DMS 273 (cell line): ENCODE measurements around the gene LILRB3.
"Not testable (repeated sequence)": the region's sequence is repeated elsewhere in the genome, so short reads cannot be mapped to it uniquely, and the experiment has no call there.

Experiments
- DNase-seq: peaks from one replicate; lab custom pipeline; 2025; ENCODE audit not compliant: unreplicated experiment; lab: John Stamatoyannopoulos, UW

Gene LILRB3

GRCh38 chr19:54191011-54191810 is 31.6 kb downstream of the LILRB3 start, which contains the start of gene TSEN34:
Gene TSEN34, plus strand, starts transcription at chr19:54191308. Its CDS starts 57 bp downstream, at chr19:54191365.
- DNase-seq: peak; percentile 95

GRCh38 chr19:54190503-54191010 is 32.2 kb downstream of the LILRB3 start:
- peak; percentile 99 for DNase-seq

GRCh38 chr19:54189735-54190502 is 32.9 kb downstream of the LILRB3 start:
- peak; percentile 100 for DNase-seq

GRCh38 chr19:54189145-54189734 is 33.6 kb downstream of the LILRB3 start, which contains the start of gene MBOAT7:
Gene MBOAT7, minus strand, starts transcription at chr19:54189580. Its CDS starts 1,072 bp downstream, at chr19:54188508.
- DNase-seq: no peak

- DNase-seq: peak; percentile 40
These were observed 34.5 kb downstream of the LILRB3 start for GRCh38 chr19:54188215-54188871.

GRCh38 chr19:54186934-54187381 is 35.8 kb downstream of the LILRB3 start:
- no peak for DNase-seq

- DNase-seq: no peak
These were observed 36.5 kb downstream of the LILRB3 start for GRCh38 chr19:54186351-54186750.

GRCh38 chr19:54183431-54183830 is 39.4 kb downstream of the LILRB3 start:
- no peak for DNase-seq

- DNase-seq: not testable (repeated sequence)
These were observed 40.9 kb downstream of the LILRB3 start for GRCh38 chr19:54181894-54182293.

GRCh38 chr19:54180691-54181091 is 42.1 kb downstream of the LILRB3 start:
- DNase-seq: no peak

- DNase-seq: peak; percentile 78
These were observed 42.8 kb downstream of the LILRB3 start for GRCh38 chr19:54179921-54180461.

GRCh38 chr19:54179262-54179852 is 43.5 kb downstream of the LILRB3 start:
- no peak for DNase-seq

GRCh38 chr19:54178581-54179261 is 44.1 kb downstream of the LILRB3 start:
- DNase-seq: peak; percentile 55

- DNase-seq: peak; percentile 38
These were observed 48.6 kb downstream of the LILRB3 start for GRCh38 chr19:54173951-54174834.

GRCh38 chr19:54173359-54173699 is 49.5 kb downstream of the LILRB3 start:
- DNase-seq: no peak

GRCh38 chr19:54172471-54173358 is 50.1 kb downstream of the LILRB3 start, which contains the start of gene TMC4:
Gene TMC4, minus strand, starts transcription at chr19:54173160. Its CDS starts 43 bp downstream, at chr19:54173117.
- peak; percentile 31 for DNase-seq

GRCh38 chr19:54171736-54172431 is 50.9 kb downstream of the LILRB3 start:
- not testable (repeated sequence) for DNase-seq
